ENCODE results near the gene CALY.
A peak's percentile ranks its signal among the peaks of the same experiment; 100 is the strongest.
"Not testable (repeated sequence)": the region's sequence is repeated elsewhere in the genome, so short reads cannot be mapped to it uniquely, and the experiment has no call there.

The CALY gene

DNA sequence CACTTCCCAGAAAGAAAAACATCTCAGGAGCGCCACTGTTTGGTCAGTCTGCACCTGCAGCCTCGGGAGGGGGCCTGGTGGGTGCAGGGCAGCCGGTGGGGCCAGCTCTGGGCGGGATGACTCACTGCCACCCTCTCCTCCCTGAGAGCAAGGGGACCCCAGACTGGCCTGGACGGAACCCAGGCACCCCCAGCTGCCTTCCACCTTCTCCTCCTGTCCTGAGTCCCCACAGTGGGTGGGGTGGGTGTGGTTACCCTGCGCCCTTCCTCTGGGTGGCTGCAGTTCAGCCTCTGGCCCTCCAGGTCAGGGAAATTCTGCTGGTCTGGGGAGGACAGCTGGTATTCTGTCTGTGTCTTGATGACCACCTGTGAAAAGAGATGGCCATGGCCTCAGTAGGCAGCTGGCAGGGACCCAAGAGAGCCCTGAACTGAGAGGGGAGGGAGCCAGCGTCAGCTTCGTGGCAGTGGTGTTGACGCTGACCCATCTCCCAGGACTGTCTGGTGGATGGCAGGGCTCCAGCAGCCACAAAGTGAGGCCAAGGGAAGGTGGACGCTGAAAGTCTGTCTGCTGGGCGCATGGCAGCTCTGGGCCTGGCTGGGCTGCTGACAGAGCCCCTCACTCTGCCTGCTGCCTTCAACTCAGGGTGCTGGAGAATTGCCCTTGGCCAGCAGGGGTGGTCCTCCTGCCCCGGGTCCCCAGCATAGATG is 8.9 kb downstream of the CALY start:
- DNase-seq: no peak

GRCh38 chr10:133326745-133327650 is 9.7 kb downstream of the CALY start:
- DNase-seq: no peak

- no peak for DNase-seq
These were observed 10.5 kb downstream of the CALY start for GRCh38 chr10:133326223-133326551.

DNA sequence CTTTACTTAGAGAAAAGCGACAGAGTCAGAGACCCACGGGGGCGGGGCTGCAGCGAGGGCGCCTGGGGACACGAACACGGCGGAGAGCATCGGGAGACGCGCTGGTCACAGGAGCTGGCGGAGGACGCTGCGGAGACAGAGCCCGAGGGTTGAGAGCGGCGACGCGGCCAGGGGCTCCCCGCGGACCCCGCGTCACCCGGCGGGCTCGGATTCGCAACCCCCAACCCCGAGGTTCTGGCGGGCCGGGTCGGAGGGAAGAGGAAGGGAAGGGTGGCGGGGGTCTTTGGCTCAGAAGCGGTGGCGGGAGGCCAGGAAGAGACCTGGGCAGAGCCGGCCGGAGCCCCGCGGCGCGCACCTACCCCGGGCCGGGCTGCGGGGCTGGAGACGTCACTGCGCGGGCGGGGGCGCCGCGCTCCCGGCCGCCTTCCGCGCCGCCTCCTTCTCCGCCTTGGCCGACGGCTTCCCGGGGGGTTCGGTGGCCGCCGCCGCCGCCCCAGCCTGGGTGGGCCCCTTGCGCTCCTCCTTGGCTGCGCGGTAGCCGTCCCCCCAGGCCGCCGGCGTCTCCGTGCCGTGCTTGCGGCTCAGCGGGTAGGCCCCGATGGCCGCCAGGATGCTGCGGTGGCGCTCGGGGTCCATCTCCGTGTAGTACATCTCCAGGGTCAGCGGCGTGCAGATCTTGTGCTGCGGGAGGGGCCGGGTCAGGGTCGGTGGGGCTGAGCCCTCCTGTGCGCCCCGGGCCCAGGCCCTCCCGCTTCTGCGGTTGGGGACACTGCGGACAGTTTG is 11.1 kb downstream of the CALY start:
- no peak for DNase-seq

GRCh38 chr10:133324857-133325260 is 11.8 kb downstream of the CALY start:
- no peak for DNase-seq

DNA sequence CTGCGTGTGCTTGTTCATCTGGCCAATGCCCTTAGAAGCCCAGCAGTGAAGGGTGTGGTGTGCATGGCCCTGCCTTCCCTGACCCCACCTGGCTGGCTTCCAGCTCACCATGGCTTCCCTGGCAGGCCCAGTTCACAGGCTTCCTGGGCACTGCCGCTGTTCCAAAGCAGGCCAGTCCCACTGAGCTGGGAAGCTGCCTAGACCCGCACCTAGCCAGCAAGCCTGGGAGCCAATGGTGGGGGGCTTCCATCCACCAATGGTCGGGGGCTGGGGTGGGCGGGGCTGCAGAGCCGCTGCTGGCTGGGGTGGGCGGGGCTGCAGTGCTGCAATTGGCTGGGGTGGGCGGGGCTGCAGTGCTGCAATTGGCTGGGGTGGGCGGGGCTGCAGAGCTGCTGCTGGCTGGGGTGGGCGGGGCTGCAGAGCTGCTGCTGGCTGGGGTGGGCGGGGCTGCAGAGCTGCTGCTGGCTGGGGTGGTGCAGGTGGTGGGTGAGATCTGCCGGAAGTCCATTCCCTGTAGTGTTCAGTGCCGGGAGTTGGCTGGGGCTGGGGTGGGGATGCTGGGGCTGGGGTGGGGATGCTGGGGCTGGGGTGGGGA is 12.4 kb downstream of the CALY start:
- peak; percentile 20 for DNase-seq

- not testable (repeated sequence) for DNase-seq
These were observed 14.5 kb downstream of the CALY start for GRCh38 chr10:133322064-133322709.

GRCh38 chr10:133320852-133321422 is 15.8 kb downstream of the CALY start:
- DNase-seq: not testable (repeated sequence)

DNA sequence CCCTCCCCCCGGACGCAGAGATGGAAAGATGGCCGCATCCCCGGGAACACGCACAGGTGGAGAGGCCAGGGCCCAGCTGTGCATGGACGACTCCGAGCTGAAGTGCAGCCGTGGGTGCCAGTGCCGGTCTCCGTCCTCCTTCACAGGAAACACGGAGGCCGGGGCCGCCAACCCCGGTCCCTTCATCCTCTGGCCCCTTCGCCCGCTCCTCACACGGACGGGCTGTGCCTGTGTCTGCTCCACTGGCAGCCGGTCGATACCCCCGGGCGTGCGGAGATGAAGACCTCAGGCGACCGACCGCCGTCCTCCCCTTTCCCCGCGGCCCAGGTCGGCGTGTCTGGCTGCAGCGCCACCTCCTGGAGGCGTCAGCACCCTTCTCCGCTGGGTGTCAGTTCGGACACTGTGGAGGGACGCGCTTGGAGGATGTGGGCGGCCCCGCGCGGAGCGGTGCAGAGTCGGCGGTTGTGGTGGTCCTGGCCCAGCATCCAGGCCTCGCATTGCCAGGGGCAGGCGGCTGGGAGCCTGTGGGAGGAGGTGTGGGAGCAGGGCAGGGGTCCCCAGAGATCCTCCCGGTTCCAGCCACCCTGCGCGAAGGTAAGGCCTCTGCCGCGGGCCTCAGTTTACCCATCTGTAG is 18.1 kb downstream of the CALY start:
- DNase-seq: peak; percentile 69

- DNase-seq: no peak
These were observed 20.0 kb downstream of the CALY start for GRCh38 chr10:133316732-133317131.

- DNase-seq: no peak
These were observed 20.4 kb downstream of the CALY start for GRCh38 chr10:133316266-133316665.

DNA sequence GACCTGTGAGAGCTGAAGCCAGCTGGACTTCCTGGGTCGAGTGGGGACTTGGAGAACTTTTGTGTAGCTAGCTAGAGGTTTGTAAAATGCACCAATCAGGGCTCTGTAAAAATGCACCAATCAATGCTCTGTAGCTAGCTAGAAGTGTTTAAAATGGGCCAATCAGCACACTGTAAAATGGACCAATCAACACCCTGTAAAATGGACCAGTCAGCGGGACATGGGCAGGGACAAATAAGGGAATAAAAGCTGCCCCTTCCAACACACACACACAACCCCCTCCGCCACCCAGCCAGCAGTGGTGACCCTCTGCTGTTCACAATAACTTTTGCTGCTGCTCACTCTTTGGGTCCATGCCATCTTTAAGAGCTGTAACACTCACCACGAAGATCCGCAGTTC is 20.8 kb downstream of the CALY start:
- no peak for DNase-seq

DNA sequence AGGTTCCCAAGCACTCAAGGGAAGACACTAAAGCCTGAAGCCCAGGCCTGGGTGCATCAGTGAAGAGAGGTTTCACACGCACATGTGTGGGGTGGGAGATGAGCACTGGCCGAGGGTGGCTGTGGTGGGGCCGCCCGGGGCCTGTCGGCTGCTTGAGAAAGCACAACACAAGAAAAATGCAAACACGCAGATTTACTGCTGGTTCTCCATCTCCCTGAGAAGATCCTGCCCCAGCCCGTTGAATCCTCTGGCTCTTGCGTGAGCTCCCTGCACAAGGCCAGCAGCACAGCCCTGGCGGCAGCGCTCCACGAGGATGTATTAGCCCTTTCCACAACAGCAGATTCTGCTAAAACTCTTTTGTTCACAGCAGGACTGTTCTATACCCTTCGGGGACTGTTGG is 21.8 kb downstream of the CALY start:
- DNase-seq: no peak

GRCh38 chr10:133313192-133313591 is 23.5 kb downstream of the CALY start:
- DNase-seq: no peak

DNA sequence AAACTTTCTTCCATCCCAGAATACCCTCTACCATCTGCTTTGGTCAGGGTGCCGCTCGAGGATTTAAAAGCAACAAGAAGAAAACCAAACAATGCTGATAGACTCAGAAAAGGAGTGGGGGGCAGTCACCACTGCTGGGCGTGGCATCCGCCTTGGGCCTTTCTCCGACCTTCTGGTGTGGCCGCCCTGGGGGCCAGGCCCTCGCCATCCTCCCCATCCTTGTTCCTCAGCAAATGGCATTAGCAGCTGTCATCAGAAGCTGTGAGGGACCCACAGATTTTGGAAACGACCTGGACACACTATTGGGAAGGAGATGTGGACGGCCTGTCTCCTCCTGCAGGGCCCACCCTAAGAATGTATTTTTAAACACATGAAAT is 23.9 kb downstream of the CALY start:
- DNase-seq: no peak

DNA sequence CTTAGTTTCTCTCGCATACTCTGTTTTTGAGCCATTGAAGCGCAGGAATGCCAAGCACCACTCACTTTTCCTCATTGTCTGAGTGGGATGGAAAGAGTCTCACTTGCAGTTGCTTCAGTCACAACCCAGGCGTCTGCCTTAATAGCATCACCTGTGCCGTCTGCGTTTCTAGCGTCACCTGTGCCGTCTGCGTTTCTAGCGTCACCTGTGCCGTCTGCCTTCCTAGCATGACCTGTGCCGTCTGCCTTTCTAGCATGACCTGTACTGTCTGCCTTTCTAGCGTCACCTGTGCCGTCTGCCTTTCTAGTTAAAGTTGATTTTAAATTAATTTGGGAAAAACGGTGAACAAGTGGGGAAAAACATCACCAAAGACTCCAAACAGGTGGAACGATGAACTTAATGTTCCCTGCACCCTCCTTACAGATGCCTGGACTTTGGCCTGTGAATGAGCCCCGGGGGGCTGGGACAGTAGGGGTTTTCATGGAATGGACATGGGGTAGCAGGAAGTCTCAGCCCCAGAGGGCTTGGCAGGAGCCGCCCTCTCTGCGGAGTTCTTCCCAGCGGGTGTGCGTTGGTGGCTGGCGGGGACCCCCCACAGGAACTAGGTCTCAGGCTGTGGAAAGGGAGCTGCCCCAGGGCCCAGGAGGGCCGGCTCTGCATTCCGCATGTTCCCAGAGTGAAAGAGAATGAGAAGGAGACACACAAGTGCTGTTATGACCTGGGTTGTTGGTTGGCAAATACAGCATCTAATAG is 24.5 kb downstream of the CALY start:
- no peak for DNase-seq

- no peak for DNase-seq
These were observed 25.1 kb downstream of the CALY start for GRCh38 chr10:133311570-133311969.

DNA sequence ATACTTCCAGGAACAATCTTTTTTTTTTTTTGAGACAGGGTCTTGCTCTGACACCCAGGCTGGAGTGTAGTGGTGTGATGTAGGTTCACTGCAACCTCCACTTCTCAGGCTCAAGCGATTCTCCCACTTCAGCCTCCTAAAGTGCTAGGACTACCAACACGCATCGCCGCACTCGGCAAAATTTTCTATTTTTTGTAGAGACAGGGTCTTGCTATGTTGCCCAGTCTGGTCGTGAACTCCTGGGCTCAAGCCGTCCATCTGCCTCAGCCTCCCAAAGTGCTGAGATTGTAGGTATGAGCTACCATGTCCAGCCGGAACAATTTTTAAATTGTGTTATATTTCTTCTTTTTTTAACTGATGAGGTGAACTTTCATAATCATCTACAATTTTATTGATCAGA is 25.9 kb downstream of the CALY start:
- DNase-seq: no peak

DNA sequence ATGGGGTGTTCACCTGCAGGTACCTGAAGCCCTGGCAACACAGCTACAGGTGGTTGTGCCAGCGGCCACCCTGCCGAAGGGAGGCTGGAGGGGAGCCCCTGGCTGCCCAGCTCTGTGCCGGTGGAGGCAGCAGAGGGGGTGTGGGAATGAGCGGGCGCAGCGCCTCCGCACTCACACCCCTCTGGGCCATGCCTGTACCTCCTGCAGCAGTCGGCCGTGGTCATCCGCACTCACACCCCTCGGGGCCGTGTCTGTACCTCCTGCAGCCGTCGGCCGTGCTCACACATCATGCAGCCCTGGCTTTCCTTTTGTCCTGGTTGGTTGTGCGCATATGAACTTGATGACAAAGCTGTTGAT is 26.3 kb downstream of the CALY start:
- DNase-seq: no peak

DNA sequence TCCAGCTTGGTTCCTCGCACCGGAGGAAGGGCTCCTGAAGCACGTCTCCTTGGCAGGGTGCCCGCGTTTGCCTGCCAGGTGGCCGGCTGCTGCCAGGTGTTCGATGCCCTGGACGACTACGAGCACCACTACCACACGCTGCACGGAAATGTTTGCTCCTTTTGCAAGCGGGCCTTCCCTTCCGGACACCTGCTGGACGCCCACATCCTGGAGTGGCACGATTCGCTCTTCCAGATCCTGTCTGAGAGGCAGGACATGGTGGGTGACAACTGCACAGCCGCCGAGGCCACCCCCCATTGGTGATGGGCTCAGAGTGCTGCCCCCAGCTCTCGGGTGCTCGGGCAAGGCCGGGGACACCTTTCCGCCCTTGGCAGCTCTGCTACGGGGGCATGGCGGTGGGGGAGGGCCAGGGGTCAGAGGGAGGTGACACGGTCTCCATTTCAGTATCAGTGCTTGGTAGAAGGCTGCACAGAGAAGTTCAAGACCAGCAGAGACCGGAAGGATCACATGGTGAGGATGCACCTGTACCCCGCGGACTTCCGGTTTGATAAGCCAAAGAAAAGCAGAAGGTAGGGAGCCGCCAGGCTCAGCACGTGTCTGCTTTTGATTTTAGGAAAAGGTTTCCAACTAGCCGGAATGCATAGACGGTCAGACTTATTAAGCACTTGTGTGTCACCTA is 26.8 kb downstream of the CALY start:
- no peak for DNase-seq

Measured in inflammatory macrophage treated with lipopolysaccharide for 4 hours (primary cell).